BLaER1 treated with 17β-estradiol and CSF1 and Interleukin-3, amounts not matched to agents 10 nM and 100 nM (cell line): ENCODE measurements around the gene GPR27.

Source experiments
- H3K27ac ChIP-seq, 11 experiments: shearing (Covaris generic); formaldehyde crosslinking; 2 replicates each; pipeline ENCODE4 v1.8.1; 2022
- H3K27me3 ChIP-seq, 11 experiments: shearing (Covaris generic); formaldehyde crosslinking; 2 replicates each; pipeline ENCODE4 v1.8.1; 2022
- H3K36me3 ChIP-seq, 11 experiments: shearing (Covaris generic); formaldehyde crosslinking; 2 replicates each; pipeline ENCODE4 v1.8.1; 2022
- H3K4me1 ChIP-seq, 10 experiments: shearing (Covaris generic); formaldehyde crosslinking; 2 replicates each; pipeline ENCODE4 v1.8.1; 2022
- H3K4me2 ChIP-seq, 11 experiments: shearing (Covaris generic); formaldehyde crosslinking; 2 replicates each; pipeline ENCODE4 v1.8.1; 2022
- H3K4me3 ChIP-seq, 10 experiments: shearing (Covaris generic); formaldehyde crosslinking; 2 replicates each; pipeline ENCODE4 v1.8.1; 2022
- H3K9ac ChIP-seq, 11 experiments: shearing (Covaris generic); formaldehyde crosslinking; 2 replicates each; pipeline ENCODE4 v1.8.1; 2022
- H3K9me3 ChIP-seq, 11 experiments: shearing (Covaris generic); formaldehyde crosslinking; replicated peaks in 1 of 11; 2 replicates each; pipeline ENCODE4 v1.8.1; 2022
- H4K20me1 ChIP-seq, 11 experiments: shearing (Covaris generic); formaldehyde crosslinking; 2 replicates each; pipeline ENCODE4 v1.8.1; 2022
- Cebpa-rat ChIP-seq, 11 experiments: shearing (Covaris generic); IDR thresholded peaks; 2 replicates each; pipeline ENCODE4 v1.8.1; 2022

Gene GPR27

DNA sequence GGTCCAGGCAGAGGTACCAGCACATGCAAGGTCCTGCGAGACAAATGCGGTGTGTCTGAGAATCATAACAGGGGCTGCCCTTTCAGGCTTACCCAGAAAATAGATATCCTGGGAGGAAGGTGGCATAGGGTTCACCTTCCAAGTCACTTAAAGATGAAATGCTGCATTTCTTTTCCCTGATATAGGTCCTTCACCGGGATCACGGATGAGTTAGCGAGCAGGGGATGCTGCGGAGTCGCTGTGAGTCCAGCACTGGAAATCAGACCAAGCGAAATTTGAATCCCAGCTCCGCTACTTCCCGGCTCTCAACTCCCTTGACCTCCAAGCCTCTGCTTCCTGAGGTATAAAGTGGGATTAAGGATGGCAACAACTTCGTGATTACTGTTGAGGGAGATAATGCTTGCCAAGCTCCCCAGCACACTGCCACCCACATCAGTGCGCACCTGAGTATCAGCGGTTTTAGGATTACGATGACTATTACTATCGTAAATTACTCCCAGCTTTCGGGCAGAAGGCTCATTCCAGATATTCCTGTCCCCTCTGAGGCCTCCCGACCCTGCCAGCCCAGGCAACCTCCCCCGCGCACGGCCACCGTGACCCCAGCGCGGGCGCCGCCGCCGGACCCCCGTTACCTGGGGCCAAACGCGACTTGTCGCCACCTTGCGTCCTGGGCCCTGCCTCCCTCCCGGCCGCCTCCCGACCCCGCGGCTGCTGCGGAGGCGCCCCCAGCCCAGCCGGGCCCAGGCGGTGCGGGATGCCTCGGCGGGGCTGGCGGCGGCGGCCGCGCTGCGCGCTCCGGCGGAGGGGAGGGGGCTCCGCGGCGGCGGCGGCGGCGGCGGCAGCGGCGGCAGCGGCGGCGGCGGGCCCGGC, 589 bp upstream of the GPR27 start:
- no peaks in the 10 kb centered on the region for H3K36me3 ChIP-seq
- H3K27ac ChIP-seq, result no peak overlapping the region
- H3K9me3 ChIP-seq, result peaks cover 27 to 42% (median 34%) of the 10 kb centered on the region in 11 experiments
- no peak overlapping the region; a peak in 1 of 22 replicates for H3K9ac ChIP-seq
- H3K4me1 ChIP-seq, result peaks cover 0 to 7% (median 0%) of the 10 kb centered on the region in 10 experiments; a peak in 2 of 20 replicates
- no peak for TF ChIP-seq Cebpa-rat (IDR thresholded peaks at IDR 0.05)
- peak overlapping the region; percentile 42 to 69 (median 58); a peak in 15 of 20 replicates for H3K4me3 ChIP-seq
- peaks cover 53 to 70% (median 67%) of the 10 kb centered on the region in 11 experiments for H3K27me3 ChIP-seq
- H4K20me1 ChIP-seq, result peaks cover 0 to 4% (median 0%) of the 10 kb centered on the region in 11 experiments; a peak in 3 of 22 replicates
- H3K4me2 ChIP-seq, result peak overlapping the region in 10 of 11 experiments; percentile 69 to 84 (median 82); a peak in 17 of 22 replicates

DNA sequence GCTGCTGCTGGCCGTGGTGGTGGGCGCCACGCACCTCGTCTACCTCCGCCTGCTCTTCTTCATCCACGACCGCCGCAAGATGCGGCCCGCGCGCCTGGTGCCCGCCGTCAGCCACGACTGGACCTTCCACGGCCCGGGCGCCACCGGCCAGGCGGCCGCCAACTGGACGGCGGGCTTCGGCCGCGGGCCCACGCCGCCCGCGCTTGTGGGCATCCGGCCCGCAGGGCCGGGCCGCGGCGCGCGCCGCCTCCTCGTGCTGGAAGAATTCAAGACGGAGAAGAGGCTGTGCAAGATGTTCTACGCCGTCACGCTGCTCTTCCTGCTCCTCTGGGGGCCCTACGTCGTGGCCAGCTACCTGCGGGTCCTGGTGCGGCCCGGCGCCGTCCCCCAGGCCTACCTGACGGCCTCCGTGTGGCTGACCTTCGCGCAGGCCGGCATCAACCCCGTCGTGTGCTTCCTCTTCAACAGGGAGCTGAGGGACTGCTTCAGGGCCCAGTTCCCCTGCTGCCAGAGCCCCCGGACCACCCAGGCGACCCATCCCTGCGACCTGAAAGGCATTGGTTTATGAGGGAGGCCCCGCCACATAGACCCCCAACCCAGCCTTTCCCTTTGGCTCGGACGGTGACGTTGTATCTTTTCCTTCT, 1.1 kb downstream of the GPR27 start:
- H3K4me2 ChIP-seq, result peak overlapping the region in 5 of 11 experiments; percentile 77 to 84 (median 82); a peak in 6 of 22 replicates
- H3K4me3 ChIP-seq, result peak overlapping the region in 9 of 10 experiments; percentile 42 to 69 (median 58); a peak in 12 of 20 replicates
- H3K27me3 ChIP-seq, result peaks cover 53 to 70% (median 67%) of the 10 kb centered on the region in 11 experiments
- H4K20me1 ChIP-seq, result peaks cover 0 to 4% (median 0%) of the 10 kb centered on the region in 11 experiments; a peak in 3 of 22 replicates
- no peak overlapping the region for H3K9ac ChIP-seq
- H3K4me1 ChIP-seq, result peaks cover 0 to 7% (median 0%) of the 10 kb centered on the region in 10 experiments; a peak in 2 of 20 replicates
- H3K9me3 ChIP-seq, result peaks cover 27 to 42% (median 34%) of the 10 kb centered on the region in 11 experiments
- TF ChIP-seq Cebpa-rat (IDR thresholded peaks at IDR 0.05), result no peak
- no peak overlapping the region for H3K27ac ChIP-seq
- no peaks in the 10 kb centered on the region for H3K36me3 ChIP-seq

- no peaks in the 10 kb centered on the region for H3K36me3 ChIP-seq
- peaks cover 0 to 7% (median 0%) of the 10 kb centered on the region in 10 experiments; a peak in 2 of 20 replicates for H3K4me1 ChIP-seq
- no peak overlapping the region for H3K9ac ChIP-seq
- peaks cover 0 to 4% (median 0%) of the 10 kb centered on the region in 11 experiments; a peak in 3 of 22 replicates for H4K20me1 ChIP-seq
- no peak overlapping the region for H3K27ac ChIP-seq
- H3K4me2 ChIP-seq, result no peak overlapping the region
- H3K9me3 ChIP-seq, result peaks cover 15 to 23% (median 21%) of the 10 kb centered on the region in 11 experiments
- no peak overlapping the region for H3K4me3 ChIP-seq
- no peak for TF ChIP-seq Cebpa-rat (IDR thresholded peaks at IDR 0.05)
- H3K27me3 ChIP-seq, result peaks cover 35 to 49% (median 45%) of the 10 kb centered on the region in 11 experiments
Observed at GRCh38 chr3:71758091-71758490, 4.4 kb downstream of the GPR27 start.

DNA sequence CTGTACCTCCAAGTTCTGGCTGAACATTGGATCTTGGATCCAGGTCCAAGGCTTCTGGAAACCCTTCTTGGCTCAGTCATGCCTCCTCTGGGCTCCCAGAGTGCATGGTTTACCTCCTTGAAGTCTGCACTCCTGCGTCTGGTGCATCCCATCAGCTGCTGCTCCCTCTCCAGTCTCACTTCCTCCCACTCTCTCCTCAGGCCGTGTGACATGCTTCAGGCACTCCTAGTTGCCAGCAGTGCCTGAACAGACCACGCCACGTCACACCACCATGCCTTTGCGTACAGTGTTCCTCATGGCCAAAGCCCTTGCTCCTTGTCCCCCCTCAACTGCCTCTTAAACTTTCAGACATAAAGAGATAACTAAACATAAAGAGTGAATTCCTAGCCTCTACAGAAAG, 5.7 kb downstream of the GPR27 start:
- no peak for TF ChIP-seq Cebpa-rat (IDR thresholded peaks at IDR 0.05)
- Histone ChIP-seq H3K27ac (no peak overlapping the region), H3K4me3 (no peak overlapping the region), H3K9ac (no peak overlapping the region), H3K4me1 (no peaks in the 10 kb centered on the region), H3K9me3 (peaks cover 5 to 11% (median 8%) of the 10 kb centered on the region in 11 experiments), H4K20me1 (peaks cover 0 to 4% (median 0%) of the 10 kb centered on the region in 11 experiments; a peak in 3 of 22 replicates), H3K4me2 (no peak overlapping the region), H3K27me3 (peaks cover 22 to 36% (median 32%) of the 10 kb centered on the region in 11 experiments), H3K36me3 (no peaks in the 10 kb centered on the region)

DNA sequence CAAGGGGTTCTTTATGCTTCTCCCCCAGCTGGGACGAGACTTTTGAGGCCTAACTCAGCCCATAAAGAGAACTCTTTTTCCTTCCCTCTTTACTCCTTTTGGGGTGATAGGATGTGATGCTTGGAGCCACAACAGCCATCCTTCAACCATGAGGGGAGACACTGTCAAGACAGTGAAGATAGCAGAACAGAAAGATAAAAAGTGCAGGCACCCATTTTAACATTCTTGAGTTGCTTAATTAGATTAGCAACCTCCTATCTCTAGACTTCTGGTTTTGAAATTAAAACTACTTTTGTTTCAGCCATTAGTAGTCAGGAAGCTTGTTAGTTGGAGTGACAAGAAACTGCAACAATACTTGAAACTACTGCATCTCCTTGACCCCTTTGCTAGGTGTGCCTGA, 6.5 kb downstream of the GPR27 start:
- no peaks in the 10 kb centered on the region for H3K36me3 ChIP-seq
- peaks cover 15 to 28% (median 25%) of the 10 kb centered on the region in 11 experiments for H3K27me3 ChIP-seq
- no peak overlapping the region for H3K27ac ChIP-seq
- no peak overlapping the region for H3K9ac ChIP-seq
- H3K4me1 ChIP-seq, result no peaks in the 10 kb centered on the region
- no peak overlapping the region for H3K4me2 ChIP-seq
- no peak overlapping the region for H3K4me3 ChIP-seq
- no peak for TF ChIP-seq Cebpa-rat (IDR thresholded peaks at IDR 0.05)
- H4K20me1 ChIP-seq, result no peaks in the 10 kb centered on the region
- H3K9me3 ChIP-seq, result peaks cover 0 to 7% (median 3%) of the 10 kb centered on the region in 11 experiments; a peak in 11 of 22 replicates

DNA sequence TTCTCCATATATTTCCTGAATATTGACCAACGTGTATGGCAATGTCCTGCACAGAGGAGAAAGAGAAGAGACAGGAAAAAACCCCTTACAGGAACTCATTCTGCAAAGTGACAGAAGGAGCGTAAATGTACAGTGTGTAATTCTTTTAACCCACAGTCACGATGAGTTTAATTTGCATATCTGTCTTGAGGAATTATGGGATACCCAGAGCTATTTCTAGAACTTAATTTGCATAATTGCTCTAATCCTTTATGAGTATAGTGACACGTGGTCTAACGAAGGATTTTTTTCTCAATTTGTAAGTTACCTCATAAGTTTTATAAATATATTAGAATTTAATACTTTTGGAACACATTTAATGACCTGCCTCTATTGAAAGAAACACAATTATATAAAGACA, 9.8 kb downstream of the GPR27 start:
- Histone ChIP-seq H3K4me2 (no peak overlapping the region), H3K4me3 (no peak overlapping the region)
- no peak for TF ChIP-seq Cebpa-rat (IDR thresholded peaks at IDR 0.05)

GRCh38 chr3:71771126-71771525, 17.5 kb downstream of the GPR27 start:
- H3K4me3 ChIP-seq, result no peak overlapping the region
- H3K4me2 ChIP-seq, result no peak overlapping the region
- no peak overlapping the region for H3K27ac ChIP-seq
- no peaks in the 10 kb centered on the region for H3K36me3 ChIP-seq
- no peaks in the 10 kb centered on the region for H3K27me3 ChIP-seq
- TF ChIP-seq Cebpa-rat (IDR thresholded peaks at IDR 0.05), result no peak
- H3K9me3 ChIP-seq, result no peaks in the 10 kb centered on the region
- H3K9ac ChIP-seq, result no peak overlapping the region
- peaks cover 0 to 18% (median 13%) of the 10 kb centered on the region in 10 experiments; a peak in 15 of 20 replicates for H3K4me1 ChIP-seq
- no peaks in the 10 kb centered on the region for H4K20me1 ChIP-seq

More for the DNA sequence above, 9.8 kb downstream of the GPR27 start:
- H4K20me1 ChIP-seq, result no peaks in the 10 kb centered on the region
- no peak overlapping the region for H3K27ac ChIP-seq
- H3K27me3 ChIP-seq, result no peaks in the 10 kb centered on the region
- H3K9me3 ChIP-seq, result peaks cover 0 to 8% (median 0%) of the 10 kb centered on the region in 11 experiments; a peak in 5 of 22 replicates
- no peaks in the 10 kb centered on the region for H3K36me3 ChIP-seq
- H3K9ac ChIP-seq, result no peak overlapping the region
- no peaks in the 10 kb centered on the region for H3K4me1 ChIP-seq

GRCh38 chr3:71771884-71772283, 18.2 kb downstream of the GPR27 start:
- no peaks in the 10 kb centered on the region for H3K36me3 ChIP-seq
- no peak overlapping the region for H3K4me2 ChIP-seq
- H3K4me1 ChIP-seq, result peaks cover 0 to 18% (median 13%) of the 10 kb centered on the region in 10 experiments; a peak in 15 of 20 replicates
- H3K9me3 ChIP-seq, result no peaks in the 10 kb centered on the region
- no peak overlapping the region for H3K27ac ChIP-seq
- TF ChIP-seq Cebpa-rat (IDR thresholded peaks at IDR 0.05), result no peak
- no peaks in the 10 kb centered on the region for H3K27me3 ChIP-seq
- no peaks in the 10 kb centered on the region for H4K20me1 ChIP-seq
- no peak overlapping the region for H3K9ac ChIP-seq
- no peak overlapping the region for H3K4me3 ChIP-seq

- H3K27me3 ChIP-seq, result peaks cover 0 to 10% (median 6%) of the 10 kb centered on the region in 11 experiments; a peak in 18 of 22 replicates
- H3K4me1 ChIP-seq, result peaks cover 25 to 48% (median 37%) of the 10 kb centered on the region in 10 experiments
- no peak overlapping the region for H3K4me2 ChIP-seq
- no peak overlapping the region for H3K27ac ChIP-seq
- H3K36me3 ChIP-seq, result no peaks in the 10 kb centered on the region
- H4K20me1 ChIP-seq, result no peaks in the 10 kb centered on the region
- H3K4me3 ChIP-seq, result no peak overlapping the region
- no peak overlapping the region for H3K9ac ChIP-seq
- no peak for TF ChIP-seq Cebpa-rat (IDR thresholded peaks at IDR 0.05)
- no peaks in the 10 kb centered on the region for H3K9me3 ChIP-seq
Observed at GRCh38 chr3:71776538-71776937, 22.9 kb downstream of the GPR27 start.
